AG08396 (cell line): ENCODE measurements around the gene GPR108.

Source experiments
- DNase-seq: peaks from one replicate; pipeline ENCODE4 v3.0.0; 2012; ENCODE audit warnings: low spot score, mixed read lengths

GPR108 gene

GRCh38 chr19:6707011-6707657 is 30.2 kb downstream of the GPR108 start:
- DNase-seq: no peak

- no peak for DNase-seq
Measured at GRCh38 chr19:6706633-6706958, 30.8 kb downstream of the GPR108 start.

- no peak for DNase-seq
Measured at GRCh38 chr19:6705931-6706632, 31.3 kb downstream of the GPR108 start.

- no peak for DNase-seq
Measured at GRCh38 chr19:6700586-6701316, 36.6 kb downstream of the GPR108 start.

- no peak for DNase-seq
Measured at GRCh38 chr19:6699935-6700334, 37.4 kb downstream of the GPR108 start.

- DNase-seq: no peak
Measured at GRCh38 chr19:6697291-6697690, 40.1 kb downstream of the GPR108 start.

- DNase-seq: no peak
Measured at GRCh38 chr19:6696239-6696820, 41.0 kb downstream of the GPR108 start.

GRCh38 chr19:6694147-6694815 is 43.1 kb downstream of the GPR108 start:
- no peak for DNase-seq

- no peak for DNase-seq
Measured at GRCh38 chr19:6693681-6694080, 43.7 kb downstream of the GPR108 start.

GRCh38 chr19:6693056-6693471 is 44.3 kb downstream of the GPR108 start:
- DNase-seq: no peak

- DNase-seq: no peak
Measured at GRCh38 chr19:6692027-6692426, 45.4 kb downstream of the GPR108 start.

- DNase-seq: no peak
Measured at GRCh38 chr19:6691342-6691741, 46.0 kb downstream of the GPR108 start.

GRCh38 chr19:6690160-6690885 is 47.1 kb downstream of the GPR108 start:
- no peak for DNase-seq

GRCh38 chr19:6687114-6687513 is 50.3 kb downstream of the GPR108 start:
- DNase-seq: no peak

GRCh38 chr19:6686628-6686975 is 50.8 kb downstream of the GPR108 start:
- DNase-seq: no peak

- no peak for DNase-seq
Measured at GRCh38 chr19:6685962-6686627, 51.3 kb downstream of the GPR108 start.

GRCh38 chr19:6685482-6685881 is 51.9 kb downstream of the GPR108 start:
- no peak for DNase-seq

- DNase-seq: no peak
Measured at GRCh38 chr19:6683971-6684370, 53.4 kb downstream of the GPR108 start.

- no peak for DNase-seq
Measured at GRCh38 chr19:6682607-6683128, 54.7 kb downstream of the GPR108 start.

GRCh38 chr19:6680141-6680540 is 57.2 kb downstream of the GPR108 start:
- no peak for DNase-seq
